Hematopoietic multipotent progenitor cell (in vitro differentiated cells): ENCODE results near the gene PPP6R3. TPM values are rescaled to one million over a fixed set of nuclear protein-coding genes. Genes with fewer than 3 reads are reported as not detected.
A peak's percentile ranks its signal among the peaks of the same experiment; 100 is the strongest.

ENCODE experiments used
- DNase-seq, 3 donors: peaks; one replicate each; pipeline ENCODE4 v3.0.0-alpha.2; 2011 to 2015; ENCODE audit warnings: low read depth in 2 of 3, low spot score in 2 of 3
- total RNA-seq: library from RNA; depleted of rRNA; stranded (reverse); fragments of >200 nt; gene quantifications from one replicate; pipeline ENCODE4 v1.2.3, GENCODE V29; 2012

The PPP6R3 gene
- 113 TPM for total RNA-seq

GRCh38 chr11:68460741-68461574 lies at the start of gene PPP6R3:
Gene PPP6R3, plus strand, starts transcription at chr11:68460752. Its CDS starts 76,913 bp downstream, at chr11:68537665.
- DNase-seq: peak in 2 of 3 donors; percentile 36 to 58

GRCh38 chr11:68411501-68411991 lies 49.0 kb upstream of the PPP6R3 start:
- DNase-seq: no peak

GRCh38 chr11:68412593-68413475 lies 47.7 kb upstream of the PPP6R3 start:
- peak in 2 of 3 donors; percentile 14 to 45 for DNase-seq

GRCh38 chr11:68413591-68413999 lies 47.0 kb upstream of the PPP6R3 start:
- DNase-seq: no peak

- DNase-seq: peak in 2 of 3 donors; percentile 74 to 90
Observed at GRCh38 chr11:68414496-68415221, 45.9 kb upstream of the PPP6R3 start.

- no peak for DNase-seq
Observed at GRCh38 chr11:68416070-68416578, 44.4 kb upstream of the PPP6R3 start.

- DNase-seq: no peak
Observed at GRCh38 chr11:68418648-68419047, 41.9 kb upstream of the PPP6R3 start.

- no peak for DNase-seq
Observed at GRCh38 chr11:68420171-68420570, 40.4 kb upstream of the PPP6R3 start.

GRCh38 chr11:68423481-68423880 lies 37.1 kb upstream of the PPP6R3 start:
- DNase-seq: no peak

GRCh38 chr11:68424101-68424632 lies 36.4 kb upstream of the PPP6R3 start:
- DNase-seq: no peak

- no peak for DNase-seq
Observed at GRCh38 chr11:68424981-68425865, 35.3 kb upstream of the PPP6R3 start.

- DNase-seq: no peak
Observed at GRCh38 chr11:68425866-68426380, 34.6 kb upstream of the PPP6R3 start.

- DNase-seq: no peak
Observed at GRCh38 chr11:68429661-68430060, 30.9 kb upstream of the PPP6R3 start.

GRCh38 chr11:68430384-68430783 lies 30.2 kb upstream of the PPP6R3 start:
- DNase-seq: no peak

- no peak for DNase-seq
Observed at GRCh38 chr11:68430801-68431200, 29.8 kb upstream of the PPP6R3 start.

GRCh38 chr11:68431984-68432645 lies 28.4 kb upstream of the PPP6R3 start:
- DNase-seq: no peak

- DNase-seq: no peak
Observed at GRCh38 chr11:68432874-68433273, 27.7 kb upstream of the PPP6R3 start.

- DNase-seq: no peak
Observed at GRCh38 chr11:68433541-68433940, 27.0 kb upstream of the PPP6R3 start.
